K562 (cell line): ENCODE data around the gene RSPRY1.

Source experiments
- RFX5 ChIP-seq: IDR thresholded peaks from 2 replicates; pipeline ENCODE4 v1.6.1; 2011; ENCODE audit warnings: low read depth, mild to moderate bottlenecking, improper control_type of control experiment, low read length
- TAF1 ChIP-seq: IDR thresholded peaks from 2 replicates; pipeline ENCODE4 v1.6.1; 2011; ENCODE audit warnings: mild to moderate bottlenecking, low read length, moderate library complexity; ENCODE audit not compliant: insufficient read depth, control insufficient read depth, severe bottlenecking; ENCODE audit errors: extremely low read depth
- TAF15 ChIP-seq: fragments of 200-400 bp; formaldehyde crosslinking; IDR thresholded peaks from 2 replicates; pipeline ENCODE4 v1.6.1; 2017; ENCODE audit warnings: mild to moderate bottlenecking, low read depth, low read length, moderate library complexity
- ZKSCAN8 ChIP-seq: fragments of 200-800 bp; sonication (Bioruptor generic); IDR thresholded peaks from 2 replicates; pipeline ENCODE4 v1.6.1; 2016; ENCODE audit warnings: missing genetic modification characterization, missing compliant biosample characterization
- ZNF407 ChIP-seq: fragments of 450-650 bp; IDR thresholded peaks from 2 replicates; pipeline ENCODE4 v1.6.1; 2016; ENCODE audit warnings: low read depth
- ZNF780A ChIP-seq: fragments of 250-450 bp; sonication (Bioruptor Pico); IDR thresholded peaks from 2 replicates; pipeline ENCODE4 v1.5.0; 2021; ENCODE audit warnings: mild to moderate bottlenecking

- TF ChIP-seq ZKSCAN8 (CRISPR knock-in tag) (no peak), RFX5 (no peak), ZNF407 (no peak), TAF15 (no peak), TAF1 (no peak), ZNF780A (CRISPR knock-in tag) (no peak)
These were observed 30.8 kb downstream of the RSPRY1 start for GRCh38 chr16:57216968-57217367.
